T-cell (primary cell): ENCODE results near the gene FHIP1B. TPM values are rescaled to one million over a fixed set of nuclear protein-coding genes. Genes with fewer than 3 reads are reported as not detected.
"Not testable (repeated sequence)": the region's sequence is repeated elsewhere in the genome, so short reads cannot be mapped to it uniquely, and the experiment has no call there.

Experiments
- ATAC-seq, 4 experiments: fragments of 200-7000 bp in 3 of 4; fragments of 150-1000 bp in 1 of 4; cut with Tn5 transposase; replicated peaks in 1 of 4; 1 replicate in 3 of 4; 2 replicates in 1 of 4; pipeline ENCODE4 v1.10.0; 2021; ENCODE audit warnings: moderate library complexity in 3 of 4, mild to moderate bottlenecking in 2 of 4, moderate number of reproducible peaks in 1 of 4
- CTCF ChIA-PET, 2 donors: fragments of 300-600 bp; sonication (Branson Sonifier 250); formaldehyde crosslinking; loops; one replicate each; lab custom pipeline; 2022; ENCODE audit warnings: antibody characterized with exemption in 2 of 2; lab: Charles Lee
- POLR2A ChIA-PET, 2 donors: fragments of 300-600 bp; sonication (Branson Sonifier 250); formaldehyde crosslinking; loops; one replicate each; lab custom pipeline; 2022; ENCODE audit warnings: antibody characterized with exemption in 2 of 2; lab: Charles Lee
- DNase-seq, 35 experiments: peaks; one replicate each; pipeline versions ENCODE4 v3.0.0 to v3.0.0-alpha.2; 2013 to 2023
- H3K27ac ChIP-seq: one replicate; pipeline ENCODE4 v1.5.1; 2013; ENCODE audit warnings: low read length
- H3K27me3 ChIP-seq, 2 experiments: replicated peaks in 1 of 2; 1 replicate in 1 of 2; 2 replicates in 1 of 2; pipeline versions ENCODE4 v1.6.1 to v1.7.0; 2013; ENCODE audit warnings: low read length in 1 of 2, mixed read lengths in 1 of 2; ENCODE audit not compliant: control insufficient read depth in 2 of 2, insufficient read depth in 2 of 2; ENCODE audit errors: extremely low read depth in 1 of 2
- H3K36me3 ChIP-seq, 2 donors: 1 replicate in 1 of 2; 2 replicates in 1 of 2; pipeline versions ENCODE4 v1.6.1 to v1.7.0; 2013; ENCODE audit warnings: low read length in 1 of 2; ENCODE audit not compliant: control insufficient read depth in 2 of 2, insufficient read depth in 1 of 2; ENCODE audit errors: extremely low read depth in 1 of 2
- H3K4me1 ChIP-seq, 2 experiments: 1 replicate in 1 of 2; 2 replicates in 1 of 2; pipeline versions ENCODE4 v1.6.1 to v1.7.0; 2013; ENCODE audit warnings: low read length in 2 of 2, mixed read lengths in 1 of 2; ENCODE audit not compliant: insufficient read depth in 2 of 2, control insufficient read depth in 1 of 2; ENCODE audit errors: extremely low read depth in 1 of 2
- H3K4me3 ChIP-seq, 2 donors: 1 replicate in 1 of 2; 2 replicates in 1 of 2; pipeline versions ENCODE4 v1.5.1 to v1.7.0; 2013; ENCODE audit warnings: mild to moderate bottlenecking in 2 of 2, low read length in 1 of 2, moderate library complexity in 1 of 2; ENCODE audit not compliant: control insufficient read depth in 1 of 2; ENCODE audit errors: extremely low read depth in 1 of 2
- H3K9me3 ChIP-seq: 2 replicates; pipeline ENCODE4 v1.7.0; 2013
- H3K27ac Mint-ChIP-seq, 2 donors: one replicate each; pipeline ENCODE4 v1.8.0; 2020 to 2021; ENCODE audit warnings: mild to moderate bottlenecking in 2 of 2, mixed read lengths in 2 of 2
- H3K27me3 Mint-ChIP-seq, 2 donors: one replicate each; pipeline ENCODE4 v1.8.0; 2021 to 2022; ENCODE audit warnings: mixed read lengths in 2 of 2
- H3K36me3 Mint-ChIP-seq: one replicate; pipeline ENCODE4 v1.8.0; 2021; ENCODE audit warnings: mixed read lengths
- H3K4me1 Mint-ChIP-seq, 3 donors: one replicate each; pipeline ENCODE4 v1.8.0; 2020 to 2022; ENCODE audit warnings: mixed read lengths in 3 of 3, mild to moderate bottlenecking in 1 of 3
- H3K4me3 Mint-ChIP-seq, 3 donors: one replicate each; pipeline ENCODE4 v1.8.0; 2020 to 2022; ENCODE audit warnings: mild to moderate bottlenecking in 3 of 3, mixed read lengths in 3 of 3, moderate library complexity in 3 of 3
- H3K9me3 Mint-ChIP-seq, 3 donors: one replicate each; pipeline ENCODE4 v1.8.0; 2020 to 2022; ENCODE audit warnings: mixed read lengths in 3 of 3
- WGBS: methylation state at CpG from one replicate; pipeline ENCODE4 v1.1.5; 2013; ENCODE audit warnings: missing lambda C conversion rate; ENCODE audit not compliant: insufficient coverage; 5-methylcytosine and 5-hydroxymethylcytosine counted together
- total RNA-seq, 35 experiments: library from RNA in 6 of 35; stranded (reverse) in 6 of 35; fragments of 120-200 nt in 1 of 35; gene quantifications; one replicate each; pipeline versions ENCODE4 v1.2.1 to v1.2.4 and lab custom pipeline; 2013 to 2026

Gene FHIP1B
- total RNA-seq, 5 donors from 2014 or later (not counting 1 experiment from before 2014, with no cell fraction given) = 28.9 to 49.7 (median 45.4) TPM

DNA sequence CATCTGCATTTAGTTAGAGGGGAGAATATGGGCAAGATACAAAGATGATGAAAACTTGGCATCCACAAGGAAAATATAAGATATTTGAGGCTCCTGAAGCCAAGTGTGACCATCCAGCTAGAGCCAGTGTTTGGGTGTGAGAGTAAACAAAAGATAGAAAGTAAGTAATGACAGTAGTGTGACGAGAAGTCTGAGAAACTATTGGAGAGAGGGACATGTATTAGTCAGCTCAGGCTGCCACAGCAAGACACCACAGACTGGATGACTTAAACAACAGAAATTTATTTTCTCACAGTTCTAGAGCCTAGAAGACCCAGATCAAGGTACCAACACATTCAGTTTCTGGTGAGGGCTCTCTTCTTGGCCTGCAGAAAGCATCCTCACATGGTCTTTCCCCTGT, 18.8 kb upstream of the FHIP1B start:
- no peak for DNase-seq
- CTCF ChIA-PET = interaction anchor here in 1 of 2 donors (0.9 kb wide), 1 partner anchor 25 kb away, joined by 3 read pairs; no protein-coding TSS in a partner anchor

GRCh38 chr11:6251990-6252473, 17.6 kb upstream of the FHIP1B start:
- Mint-ChIP-seq H3K36me3 (no peaks in the 10 kb centered on the region), H3K4me1 (no peaks in the 10 kb centered on the region), H3K27me3 (peaks cover 0 to 1% of the 10 kb centered on the region in 2 donors), H3K4me3 (no peak overlapping the region), H3K9me3 (no peaks in the 10 kb centered on the region), H3K27ac (no peak overlapping the region)
- Histone ChIP-seq H3K4me3 (no peak overlapping the region), H3K27ac (no peak overlapping the region), H3K4me1 (no peaks in the 10 kb centered on the region), H3K9me3 (no peaks in the 10 kb centered on the region), H3K27me3 (peaks cover 0 to 5% of the 10 kb centered on the region in 2 experiments), H3K36me3 (no peaks in the 10 kb centered on the region)
- DNase-seq (no peak), ATAC-seq (no peak)
- 89% methylated on average over 6 of the region's 6 CpGs for WGBS
- CTCF ChIA-PET = interaction anchor here (0.6 to 1.6 kb wide), 5 partner anchors 9 to 102 kb away, joined by 3 to 10 read pairs (median 5); no protein-coding TSS in a partner anchor
- POLR2A ChIA-PET = no interaction called here

More for the DNA sequence above, 18.8 kb upstream of the FHIP1B start:
- no peaks in the 10 kb centered on the region for H3K4me1 Mint-ChIP-seq
- Histone ChIP-seq H3K27ac (no peak overlapping the region), H3K36me3 (no peaks in the 10 kb centered on the region), H3K4me1 (no peaks in the 10 kb centered on the region), H3K27me3 (peaks cover 5 to 10% of the 10 kb centered on the region in 2 experiments), H3K4me3 (no peak overlapping the region), H3K9me3 (no peaks in the 10 kb centered on the region)
- ATAC-seq = no peak
- no peak overlapping the region for H3K4me3 Mint-ChIP-seq
- POLR2A ChIA-PET = no interaction called here
- H3K36me3 Mint-ChIP-seq = no peaks in the 10 kb centered on the region
- no peak overlapping the region for H3K27ac Mint-ChIP-seq
- peaks cover 0 to 3% of the 10 kb centered on the region in 2 donors for H3K27me3 Mint-ChIP-seq
- H3K9me3 Mint-ChIP-seq = no peaks in the 10 kb centered on the region
- 43% methylated on average over 1 of the region's 1 CpG for WGBS

DNA sequence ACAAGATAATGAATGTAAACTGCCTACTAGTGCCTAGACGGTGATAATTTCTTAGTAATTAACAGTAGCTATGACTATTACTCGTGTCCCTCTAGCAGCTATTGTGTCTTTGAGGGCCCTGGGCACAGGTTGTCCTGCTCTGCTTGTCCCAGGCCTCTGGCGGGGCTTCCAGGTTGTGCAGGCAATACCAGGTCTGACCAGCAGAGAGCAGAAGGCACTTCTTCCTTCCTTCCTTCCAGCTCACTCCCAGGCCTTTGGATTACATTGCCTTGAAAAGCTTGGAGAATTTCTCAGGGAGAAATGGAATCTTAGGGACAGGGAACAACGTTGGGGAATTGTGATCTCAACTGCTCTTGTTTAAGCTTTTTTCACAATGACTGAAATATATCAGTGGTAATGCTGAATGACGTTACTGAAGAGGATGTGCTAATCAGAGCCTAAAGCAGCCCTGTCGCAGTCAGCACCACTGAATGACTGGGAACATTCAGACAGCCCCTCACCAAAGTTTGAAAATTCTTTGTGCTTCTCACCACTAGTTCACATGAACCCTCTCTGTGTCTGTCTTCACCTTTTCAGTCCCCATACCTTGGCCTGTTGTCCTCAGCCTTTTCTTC, 16.8 kb upstream of the FHIP1B start:
- Histone ChIP-seq H3K4me3 (no peak overlapping the region), H3K27me3 (peaks cover 0 to 5% of the 10 kb centered on the region in 2 experiments), H3K36me3 (no peaks in the 10 kb centered on the region), H3K9me3 (no peaks in the 10 kb centered on the region), H3K4me1 (no peaks in the 10 kb centered on the region), H3K27ac (no peak overlapping the region)
- DNase-seq (peak in 18 of 35 experiments; percentile 12 to 59 (median 35)), ATAC-seq (peak; percentile 68 to 76 (median 70))
- Mint-ChIP-seq H3K4me3 (no peak overlapping the region), H3K36me3 (no peaks in the 10 kb centered on the region), H3K4me1 (no peaks in the 10 kb centered on the region), H3K27ac (no peak overlapping the region), H3K27me3 (peaks cover 0 to 1% of the 10 kb centered on the region in 2 donors), H3K9me3 (no peaks in the 10 kb centered on the region)
- CTCF ChIA-PET = interaction anchor here (0.7 to 2.1 kb wide), 9 partner anchors 9 to 1309 kb away, joined by 3 to 10 read pairs (median 5); partner anchors contain the start of gene CCKBR (in 1 of the 2)
- WGBS = 64% methylated on average over 5 of the region's 6 CpGs
- POLR2A ChIA-PET = no interaction called here

DNA sequence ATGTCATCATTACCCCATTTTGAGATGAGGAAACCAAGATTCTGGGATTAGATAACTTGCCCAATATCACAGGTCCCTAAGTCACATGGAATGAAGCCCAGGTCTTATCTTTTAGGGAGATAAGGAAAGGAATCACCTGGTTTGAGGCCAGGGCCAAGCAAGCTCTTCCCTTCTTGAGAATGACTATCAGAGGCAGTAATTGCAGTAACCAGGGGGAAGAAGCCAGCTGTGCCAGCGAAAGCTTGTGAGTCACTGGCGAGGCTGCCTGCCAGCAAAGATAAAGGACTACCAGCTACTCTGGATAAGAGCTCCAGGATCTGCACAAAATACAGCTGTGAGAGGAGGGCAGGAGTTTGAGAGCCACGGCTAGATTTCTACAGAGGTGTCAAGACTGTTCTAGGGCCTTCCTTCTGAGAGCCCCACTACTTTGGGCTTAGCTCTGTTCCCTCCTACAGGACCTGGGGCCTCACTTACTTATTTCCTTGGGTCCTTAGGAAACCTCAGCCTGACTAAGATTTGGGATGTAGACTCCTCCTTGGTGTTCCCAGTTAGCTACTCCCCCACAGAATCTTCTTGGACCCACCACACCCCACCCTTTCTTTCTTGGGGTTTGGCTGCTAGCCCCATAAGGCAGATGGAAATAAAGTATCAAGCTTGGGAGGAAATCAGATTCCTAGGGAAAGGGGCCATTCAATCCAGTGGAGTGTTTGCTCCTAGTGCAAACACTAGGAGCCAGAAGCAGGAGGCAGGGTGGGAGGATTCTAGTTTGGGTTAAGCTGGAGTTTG, 15.5 kb upstream of the FHIP1B start:
- Mint-ChIP-seq H3K4me3 (no peak overlapping the region), H3K4me1 (no peaks in the 10 kb centered on the region), H3K9me3 (no peaks in the 10 kb centered on the region), H3K27me3 (peaks cover 0 to 1% of the 10 kb centered on the region in 2 donors), H3K36me3 (no peaks in the 10 kb centered on the region), H3K27ac (no peak overlapping the region)
- Histone ChIP-seq H3K4me3 (no peak overlapping the region), H3K4me1 (no peaks in the 10 kb centered on the region), H3K36me3 (no peaks in the 10 kb centered on the region), H3K9me3 (no peaks in the 10 kb centered on the region), H3K27ac (no peak overlapping the region), H3K27me3 (peaks cover 0 to 3% of the 10 kb centered on the region in 2 experiments)
- no peak for DNase-seq
- 89% methylated on average over 2 of the region's 3 CpGs for WGBS
- no peak for ATAC-seq
- ChIA-PET POLR2A (no interaction called here), CTCF (interaction anchor here (0.7 to 2.3 kb wide), 6 partner anchors 13 to 129 kb away, joined by 3 to 8 read pairs (median 4); no protein-coding TSS in a partner anchor)

- H3K27ac Mint-ChIP-seq, H3K27me3 Mint-ChIP-seq, ATAC-seq, DNase-seq, H3K4me3 ChIP-seq, H3K4me3 Mint-ChIP-seq, H3K36me3 Mint-ChIP-seq, H3K27ac ChIP-seq, H3K9me3 ChIP-seq, POLR2A ChIA-PET, H3K27me3 ChIP-seq, H3K9me3 Mint-ChIP-seq, H3K4me1 Mint-ChIP-seq, H3K4me1 ChIP-seq, H3K36me3 ChIP-seq: not testable (repeated sequence)
- CTCF ChIA-PET = interaction anchor here in 1 of 2 donors (2.3 kb wide), 1 partner anchor 105 kb away, joined by 7 read pairs; no protein-coding TSS in a partner anchor
- WGBS = no CpG with 5 or more reads among the region's 3 CpGs
Measured at GRCh38 chr11:6248897-6249296, 14.5 kb upstream of the FHIP1B start.

DNA sequence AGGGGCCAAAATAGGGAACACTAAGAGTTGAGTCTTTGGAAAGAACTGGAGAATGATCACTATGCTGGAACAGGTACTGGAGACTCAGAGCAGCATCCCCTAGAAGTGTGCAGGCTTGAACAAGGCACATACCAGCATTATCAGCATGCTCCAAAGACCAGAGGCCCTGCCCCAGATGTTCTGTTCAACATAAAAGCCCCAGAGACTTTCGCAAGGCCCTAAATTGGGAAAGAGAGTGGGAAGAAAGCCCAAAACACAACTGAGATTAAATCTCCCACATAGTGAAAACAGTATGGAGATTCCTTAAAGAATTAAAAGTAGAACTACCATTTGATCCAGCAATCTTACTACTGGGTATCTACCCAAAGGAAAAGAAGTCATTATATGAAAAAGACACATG, 13.8 kb upstream of the FHIP1B start:
- Histone ChIP-seq H3K4me1 (no peaks in the 10 kb centered on the region), H3K27ac (no peak overlapping the region), H3K27me3 (peaks cover 0 to 6% of the 10 kb centered on the region in 2 experiments), H3K4me3 (no peak overlapping the region), H3K36me3 (no peaks in the 10 kb centered on the region), H3K9me3 (no peaks in the 10 kb centered on the region)
- ChIA-PET CTCF (interaction anchor here in 1 of 2 donors (2.3 kb wide), 1 partner anchor 106 kb away, joined by 7 read pairs; no protein-coding TSS in a partner anchor), POLR2A (no interaction called here)
- DNase-seq (no peak), ATAC-seq (no peak)
- H3K36me3 Mint-ChIP-seq = no peaks in the 10 kb centered on the region
- no peaks in the 10 kb centered on the region for H3K4me1 Mint-ChIP-seq
- no CpG with 5 or more reads among the region's 1 CpG for WGBS
- H3K27me3 Mint-ChIP-seq = peaks cover 7 to 10% of the 10 kb centered on the region in 2 donors
- no peak overlapping the region for H3K4me3 Mint-ChIP-seq
- H3K27ac Mint-ChIP-seq = no peak overlapping the region
- no peaks in the 10 kb centered on the region for H3K9me3 Mint-ChIP-seq
